HG03469 (cell line): ENCODE data around the gene FIGN.

Source experiments
- ATAC-seq: cut with Tn5 transposase; IDR thresholded peaks from one replicate; pipeline ENCODE4 v1.9.1; 2021; ENCODE audit warnings: mild to moderate bottlenecking, moderate library complexity, moderate number of reproducible peaks; ENCODE audit not compliant: unreplicated experiment

The FIGN gene

DNA sequence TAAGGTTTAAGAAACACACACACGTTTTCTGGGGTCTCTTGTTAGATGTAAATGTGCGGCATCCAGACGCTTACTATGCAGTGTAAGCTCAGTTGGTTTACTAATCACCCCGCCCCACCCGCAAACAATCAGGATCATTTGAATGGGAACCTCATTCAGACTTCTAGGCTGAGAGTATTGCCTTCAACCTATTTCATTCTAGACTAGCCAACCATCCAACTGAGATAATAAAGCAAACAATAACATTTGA is 1.3 kb upstream of the FIGN start:
- ATAC-seq = no peak

DNA sequence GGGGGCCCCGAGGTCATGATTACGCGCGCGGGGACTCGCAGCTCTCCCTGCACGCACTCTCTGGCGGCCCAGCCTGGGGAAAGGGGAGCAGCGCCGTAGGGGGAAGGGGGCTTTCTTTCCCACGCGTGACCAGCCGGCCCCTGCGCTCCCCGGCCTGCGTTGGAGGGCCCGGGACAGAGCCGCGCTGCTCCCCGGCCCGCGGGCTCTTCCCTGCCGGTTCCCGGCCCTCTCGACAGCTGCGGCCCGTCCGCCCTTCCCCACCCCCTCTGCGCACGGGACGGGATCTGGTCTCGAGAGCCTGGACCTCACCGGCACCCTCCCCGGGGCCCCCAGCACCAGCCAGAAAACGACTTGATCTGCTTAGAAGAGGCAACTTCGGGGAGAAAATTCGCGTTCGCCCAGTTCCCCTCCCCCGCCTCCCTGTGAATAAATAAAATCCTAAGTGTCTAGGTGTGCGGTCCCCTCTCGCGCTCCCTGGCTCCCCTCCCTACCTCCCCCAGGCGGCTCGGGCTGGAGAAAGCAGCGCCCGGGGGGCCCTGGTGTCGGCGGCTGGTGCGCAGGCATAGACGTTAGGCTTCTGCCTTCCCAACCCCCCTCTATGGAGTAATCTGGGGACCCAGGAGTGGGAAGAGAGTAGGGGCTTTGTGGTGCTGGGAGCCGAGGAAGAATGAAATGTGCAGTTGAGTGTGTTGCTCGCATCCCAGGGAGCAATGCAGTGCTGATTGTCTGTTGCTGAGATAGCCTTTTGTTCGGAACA is 803 bp upstream of the FIGN start:
- ATAC-seq = no peak

DNA sequence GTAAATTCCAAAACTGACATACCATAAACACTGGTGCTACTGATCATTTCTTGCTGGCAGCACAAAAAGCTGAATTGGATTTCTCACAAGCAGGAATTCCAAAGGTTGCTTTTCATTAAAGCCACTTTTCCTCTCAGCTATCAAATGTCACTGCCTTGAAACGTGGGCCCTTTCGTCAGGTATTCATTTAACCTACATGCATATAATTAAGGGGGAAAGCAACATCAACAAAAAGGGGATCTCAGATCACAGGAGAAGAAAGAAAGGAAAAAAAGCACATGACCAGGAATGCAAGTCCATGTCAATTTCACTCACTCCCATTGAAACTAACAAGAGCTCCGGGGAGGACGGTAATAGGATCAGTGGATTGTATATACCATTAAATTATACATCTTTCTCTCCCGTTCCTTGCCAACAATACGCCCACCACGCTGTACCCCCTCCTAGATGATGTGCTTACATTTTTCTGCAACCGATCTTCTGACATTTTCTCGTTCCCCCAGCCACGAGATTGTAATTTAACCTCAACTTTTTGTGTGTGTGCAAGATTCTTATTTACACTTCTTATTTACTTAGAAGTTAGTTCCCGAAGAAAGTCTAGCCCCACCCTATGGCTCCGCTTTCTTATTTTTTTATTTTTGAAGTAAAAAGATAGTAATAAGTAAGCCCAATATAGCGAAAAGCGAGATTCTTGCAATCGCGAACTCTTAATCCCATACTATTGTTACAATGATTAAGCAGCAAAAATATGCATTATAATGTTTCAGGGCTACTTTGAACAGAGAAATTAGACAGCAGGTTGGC is 725 bp downstream of the FIGN start:
- no peak for ATAC-seq

DNA sequence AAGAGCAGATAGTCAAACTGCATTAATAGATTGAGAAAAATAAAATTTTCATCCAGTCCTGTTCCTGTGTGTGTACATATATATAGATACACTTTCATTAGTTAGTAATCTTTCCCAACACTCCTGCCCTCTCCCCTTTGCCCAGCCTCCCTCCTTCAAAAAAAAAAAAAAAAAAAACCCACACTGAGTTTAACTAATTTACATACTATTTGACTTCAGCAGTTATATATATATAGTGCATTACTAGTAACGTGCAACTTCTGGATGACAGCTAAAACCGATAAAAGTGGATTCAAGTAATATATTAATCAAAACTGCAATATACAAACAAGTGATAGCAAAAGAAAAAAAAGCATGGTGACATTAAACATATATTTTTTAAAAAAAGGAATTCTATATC is 1.4 kb downstream of the FIGN start:
- no peak for ATAC-seq

DNA sequence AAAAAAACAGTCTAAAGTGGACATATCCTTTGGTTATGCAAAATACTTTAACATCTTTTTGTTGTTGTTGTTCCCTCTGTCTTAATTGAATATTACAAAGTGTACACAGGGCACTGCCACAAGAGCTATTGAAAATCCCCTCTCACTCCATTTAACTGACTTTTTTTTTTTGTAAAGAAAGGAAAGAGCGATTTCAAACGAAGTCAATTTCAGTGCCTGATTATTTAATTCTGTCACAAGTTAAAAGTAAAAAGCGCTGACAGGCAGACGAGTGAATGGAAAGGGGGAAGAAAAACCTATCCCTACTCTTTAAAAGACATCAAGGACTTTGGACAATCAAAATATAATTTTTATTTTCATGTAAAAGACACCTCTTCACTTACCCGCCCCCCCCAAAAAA is 1.9 kb downstream of the FIGN start:
- no peak for ATAC-seq

DNA sequence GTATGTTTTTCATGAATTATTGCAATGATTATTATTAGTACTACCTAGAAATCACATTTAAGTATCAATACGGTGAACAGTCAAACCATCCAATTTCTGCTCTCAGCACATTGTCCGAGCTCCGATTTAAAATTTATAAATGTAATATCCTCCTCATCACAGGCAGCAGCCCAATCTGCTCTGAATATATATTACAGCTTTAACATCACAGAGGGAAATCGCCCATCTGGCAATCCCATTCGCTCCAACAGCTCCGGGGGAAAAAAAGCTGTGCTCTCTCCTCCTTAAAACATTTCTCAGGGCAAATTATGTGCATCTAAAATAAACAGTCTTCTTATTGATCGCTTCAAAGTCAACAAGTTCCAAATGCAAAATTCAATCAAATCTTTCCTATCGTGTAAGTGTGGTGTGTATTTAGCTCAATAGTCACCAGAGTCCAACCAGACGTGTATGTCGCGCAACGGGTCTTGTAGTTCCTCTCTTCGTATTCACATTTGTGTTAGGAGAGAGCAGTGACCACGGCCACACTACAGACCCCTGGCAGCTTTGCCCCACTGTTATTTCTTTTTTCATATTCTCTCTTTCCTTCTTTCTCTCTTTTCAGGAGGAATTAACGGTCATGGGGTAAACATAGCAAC is 2.4 kb downstream of the FIGN start:
- ATAC-seq = no peak

DNA sequence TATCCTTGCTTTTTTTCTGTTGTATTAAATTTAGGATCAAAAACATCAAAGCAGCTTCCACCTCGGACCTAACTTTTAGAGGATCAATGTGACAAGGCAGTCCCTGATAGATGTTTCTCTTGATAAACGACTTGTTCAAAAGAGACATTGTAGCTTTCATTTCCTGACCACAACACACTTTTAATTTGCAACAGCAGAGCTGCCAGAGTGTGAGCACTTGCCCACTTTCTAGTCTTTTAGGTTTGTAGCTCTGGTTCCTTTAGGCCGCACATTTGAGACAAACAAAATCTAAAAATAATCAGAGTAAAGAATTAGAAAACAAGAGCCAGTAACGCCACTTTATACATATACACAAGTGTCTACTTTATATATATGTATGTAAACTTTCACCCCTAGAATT is 3.1 kb downstream of the FIGN start:
- no peak for ATAC-seq

DNA sequence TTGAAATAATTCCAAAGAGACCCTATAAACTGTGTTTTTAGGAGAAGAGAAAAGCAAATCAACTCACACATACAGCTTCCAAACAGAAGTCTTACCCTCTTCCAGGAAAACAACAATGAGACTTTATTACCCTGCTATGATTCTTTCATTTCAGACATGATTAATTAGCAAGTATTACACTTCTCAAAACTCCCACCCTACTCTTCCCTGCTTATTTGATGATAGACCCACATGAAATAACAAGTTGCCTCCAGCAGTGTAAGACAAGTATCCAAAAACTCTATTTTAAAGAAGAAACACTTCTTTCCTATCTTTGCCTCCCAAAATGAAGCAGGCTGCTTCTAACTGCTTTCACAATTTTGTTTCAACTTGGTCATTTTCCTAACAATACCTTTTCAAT is 4.1 kb downstream of the FIGN start:
- no peak for ATAC-seq

DNA sequence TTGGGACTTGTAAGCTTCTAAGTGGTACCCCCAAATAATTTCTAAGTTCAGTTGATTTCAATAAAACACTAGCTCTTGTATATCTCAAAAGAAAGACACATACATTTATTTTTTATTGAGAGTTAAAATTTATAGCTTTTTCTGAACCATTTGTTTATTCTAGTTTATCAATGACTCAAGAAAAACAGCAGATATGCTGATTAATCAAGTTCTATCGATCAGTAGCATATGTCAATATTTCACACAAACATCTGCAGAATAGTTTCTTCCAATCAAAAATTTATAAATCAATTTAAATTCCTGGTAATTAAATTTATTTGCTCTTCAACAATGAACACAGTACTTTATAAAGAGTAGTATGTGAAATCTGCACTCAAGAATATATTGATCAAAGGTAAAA is 5.3 kb downstream of the FIGN start:
- ATAC-seq = no peak

DNA sequence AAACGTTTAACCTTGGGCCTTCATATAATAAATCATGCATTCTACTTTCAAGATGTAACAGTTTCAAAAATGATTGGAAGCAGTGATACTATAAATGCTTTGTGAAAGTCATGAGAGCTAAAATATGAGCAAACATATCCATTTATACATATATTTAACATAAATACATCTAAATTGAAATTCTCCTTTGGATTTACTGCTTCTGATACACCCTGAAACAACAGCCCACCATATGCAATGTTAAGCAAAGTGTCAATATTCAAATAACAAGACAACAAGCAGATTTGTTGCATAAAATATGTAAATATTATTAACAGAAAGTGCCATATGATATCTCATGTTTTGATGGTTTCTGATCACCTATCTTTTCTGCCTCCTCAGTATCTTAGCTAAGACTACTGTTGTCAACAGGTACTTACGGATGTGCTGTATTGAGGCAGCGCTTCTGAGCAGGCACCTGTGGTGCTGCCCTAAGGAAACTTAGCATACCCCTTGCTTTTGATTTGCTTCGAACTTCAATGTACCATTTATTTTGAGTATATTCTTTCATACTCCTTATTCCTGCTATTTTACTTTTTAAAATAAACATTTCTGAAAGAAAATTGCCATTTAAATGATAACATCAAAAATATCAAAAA is 6.1 kb downstream of the FIGN start:
- no peak for ATAC-seq

DNA sequence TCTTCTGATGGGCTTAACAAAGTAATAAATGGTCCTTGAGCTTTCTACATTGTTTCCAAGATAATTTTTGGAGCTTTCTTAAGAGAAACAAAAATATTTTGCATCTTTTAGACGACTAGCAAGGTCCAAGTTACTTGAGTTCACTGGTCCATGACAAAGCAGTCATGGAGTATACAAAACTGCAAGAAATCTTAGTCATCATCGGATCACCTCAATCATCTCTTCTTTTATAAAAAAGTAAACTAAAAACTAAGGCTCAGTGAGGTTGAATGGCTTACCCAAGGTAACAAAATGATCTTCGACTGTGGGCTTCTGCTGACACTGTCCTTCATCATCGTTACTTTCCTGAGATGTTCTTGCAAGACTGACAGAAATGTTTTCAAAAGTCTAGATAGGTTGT is 11.9 kb downstream of the FIGN start:
- ATAC-seq = no peak

DNA sequence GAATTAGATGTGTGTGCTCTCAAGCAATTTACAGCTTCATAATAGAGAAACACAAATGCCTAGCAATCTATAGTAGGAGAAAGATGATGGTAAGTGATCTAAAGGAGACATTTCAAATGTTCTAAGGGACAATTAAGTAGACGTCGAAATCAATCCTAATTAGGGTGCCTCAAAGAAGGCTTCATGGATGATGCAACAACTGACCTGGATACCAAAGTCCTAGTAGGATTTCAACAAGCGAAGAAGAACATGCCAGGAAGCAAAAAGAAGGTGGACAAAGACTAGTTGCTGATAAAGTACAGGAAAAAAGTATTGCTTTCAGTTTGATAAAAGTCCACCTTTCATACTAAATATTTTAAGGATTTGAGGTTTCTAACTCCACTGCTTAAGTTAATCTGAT is 12.5 kb downstream of the FIGN start:
- no peak for ATAC-seq

DNA sequence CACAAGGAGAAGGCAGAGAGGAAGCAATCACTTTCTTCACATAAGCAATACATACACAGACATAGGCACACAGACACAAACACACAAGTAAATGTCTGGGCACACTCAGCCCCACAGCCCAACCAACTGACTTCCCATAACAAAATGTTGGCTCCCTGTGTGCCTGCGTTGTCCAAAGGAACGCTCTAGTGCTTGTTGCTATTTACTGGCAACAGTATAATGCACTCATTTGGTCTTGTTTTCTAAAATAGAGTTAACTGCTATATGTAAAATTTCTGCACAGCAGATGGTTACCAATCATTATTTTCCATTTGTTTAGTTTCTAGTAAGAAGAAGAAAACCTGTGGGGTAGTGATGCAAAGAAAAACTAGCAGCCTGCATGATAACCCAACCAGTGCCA is 16.5 kb downstream of the FIGN start:
- no peak for ATAC-seq

DNA sequence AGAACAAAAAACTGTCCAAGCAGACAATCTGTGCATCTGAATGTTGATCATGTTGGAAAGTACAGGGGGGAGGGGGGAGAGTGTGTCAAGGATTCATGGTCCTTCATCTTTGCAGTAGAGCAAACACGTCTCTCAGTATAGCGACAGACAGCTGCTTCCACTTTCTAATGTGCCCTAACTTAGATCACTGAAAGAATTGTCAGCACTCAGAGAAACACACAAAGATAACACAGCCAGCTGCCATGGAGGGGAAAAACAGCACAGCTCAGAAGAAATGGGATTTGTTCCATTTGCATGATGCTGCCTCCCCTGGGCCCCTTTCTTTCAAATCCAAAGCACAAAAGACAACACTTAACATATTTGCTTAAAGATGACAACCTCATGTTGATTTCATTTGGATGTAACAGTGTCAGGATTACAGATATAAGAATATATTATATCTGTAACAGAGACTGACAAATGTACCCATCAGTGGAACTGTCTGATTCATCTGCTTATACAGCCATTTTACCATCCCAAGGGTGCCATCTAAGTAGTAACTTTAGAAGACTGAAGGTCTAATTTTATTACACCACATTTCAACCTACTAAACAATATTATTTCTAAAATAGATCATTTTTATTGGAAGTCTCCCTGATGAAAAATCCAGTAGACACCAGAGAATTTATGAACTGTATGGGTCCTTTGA is 17.7 kb downstream of the FIGN start:
- ATAC-seq = no peak

DNA sequence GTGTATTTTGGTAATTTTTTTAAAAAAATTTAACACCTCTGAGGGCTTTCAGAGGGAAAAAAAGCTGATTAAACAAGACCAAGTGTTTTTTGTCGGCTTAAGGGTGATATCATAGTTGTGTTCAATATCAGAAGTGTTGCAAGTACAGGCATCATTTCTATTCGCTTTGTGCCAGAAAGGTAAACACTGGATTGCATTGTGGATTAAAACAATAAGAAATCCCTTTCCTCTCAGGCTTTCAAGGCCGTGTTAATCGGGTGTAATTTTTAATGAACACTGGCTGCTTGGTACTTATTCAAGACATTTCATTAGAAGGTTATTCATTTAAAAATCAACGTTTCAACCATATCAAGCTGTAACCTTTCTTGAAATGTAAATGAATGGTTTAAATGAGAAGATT is 18.3 kb downstream of the FIGN start:
- ATAC-seq = no peak

DNA sequence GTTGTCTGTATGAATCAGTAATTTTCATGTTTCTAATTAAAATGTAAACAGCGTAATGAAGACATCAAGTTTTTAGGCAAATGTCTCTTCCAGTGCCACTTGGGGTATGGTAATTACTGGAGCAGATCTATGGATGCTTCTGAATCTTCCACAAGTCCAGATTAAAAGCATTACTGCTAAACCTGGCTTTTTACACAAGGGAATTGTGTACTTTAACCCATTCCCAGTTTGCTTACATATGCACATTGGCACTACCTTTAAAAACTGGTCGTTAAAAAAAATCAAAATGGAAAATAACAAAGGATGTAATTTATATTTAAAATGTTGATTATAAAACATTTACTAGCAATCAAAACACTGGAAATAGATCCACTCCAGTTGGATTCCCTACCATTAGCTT is 19.7 kb downstream of the FIGN start:
- no peak for ATAC-seq

DNA sequence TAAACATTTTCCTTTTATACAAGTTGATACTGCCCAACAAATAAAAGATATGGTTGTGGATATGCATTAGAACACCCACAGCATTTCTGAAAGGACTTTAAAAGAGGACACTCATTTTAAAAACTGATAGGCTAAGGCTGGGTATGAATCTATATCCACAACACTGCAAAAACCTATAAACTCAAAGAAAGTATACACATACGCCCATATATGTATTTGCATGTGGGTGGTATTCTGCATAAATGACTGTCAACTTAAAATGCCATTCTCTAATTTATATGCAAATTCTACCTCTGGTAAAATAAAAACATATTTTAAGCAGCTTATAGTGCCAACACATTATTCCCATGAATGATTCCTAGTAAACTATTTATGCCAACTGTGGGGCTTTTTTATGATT is 20.1 kb downstream of the FIGN start:
- no peak for ATAC-seq

DNA sequence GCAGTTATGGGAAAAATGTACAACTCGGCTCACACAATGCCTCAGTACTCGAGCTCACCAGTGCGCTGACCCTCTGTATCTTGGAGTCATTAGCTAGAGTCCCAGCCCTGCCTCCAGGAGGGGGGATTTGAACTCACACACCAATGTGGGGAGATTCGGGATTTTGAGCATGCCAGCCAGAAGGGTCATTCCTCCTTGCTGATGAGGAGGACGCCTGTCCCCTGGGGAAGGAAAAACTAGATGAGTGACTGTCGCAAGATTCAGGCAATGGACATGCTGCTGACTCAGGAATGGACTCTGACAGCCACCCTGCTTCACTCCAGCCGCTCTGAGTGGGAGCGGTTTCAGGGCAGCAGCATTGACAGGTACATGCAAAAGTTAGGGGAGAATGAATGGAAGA is 20.6 kb downstream of the FIGN start:
- no peak for ATAC-seq

DNA sequence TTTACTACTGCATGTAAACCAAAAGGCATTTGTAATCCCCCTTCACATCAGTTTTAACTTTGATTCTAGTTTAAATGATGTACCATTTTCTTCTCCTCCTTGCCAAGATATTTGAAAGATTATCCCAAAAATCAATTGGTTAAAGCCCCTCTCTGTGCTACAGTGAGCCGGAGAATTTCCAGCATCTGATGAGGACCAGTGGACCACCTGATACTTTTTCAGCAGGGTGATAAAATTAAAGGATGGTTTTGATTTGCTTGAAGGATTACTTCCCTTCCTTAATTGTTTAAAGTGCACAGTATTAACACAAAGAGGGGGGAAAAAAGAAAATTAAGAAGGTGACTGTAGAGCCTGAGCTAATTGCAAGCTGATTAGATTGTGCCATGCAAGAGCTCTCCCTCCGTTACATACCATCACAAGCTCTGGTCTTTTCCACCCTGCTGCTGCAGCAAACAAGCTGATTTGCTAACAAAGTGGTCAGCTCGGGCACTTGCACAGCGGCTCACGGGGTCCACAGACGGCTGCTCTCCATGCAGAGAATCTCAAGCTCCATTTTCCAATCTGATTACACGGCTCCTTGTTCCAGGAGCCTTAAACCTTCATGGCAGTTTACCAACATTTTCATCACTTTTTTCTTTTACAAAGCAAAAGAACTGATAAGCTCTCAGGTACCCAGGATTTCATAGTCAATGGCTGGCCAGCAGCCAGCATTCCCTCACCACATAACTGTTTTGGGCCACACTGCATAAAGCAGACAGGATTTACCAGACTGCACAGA is 22.1 kb downstream of the FIGN start:
- no peak for ATAC-seq

DNA sequence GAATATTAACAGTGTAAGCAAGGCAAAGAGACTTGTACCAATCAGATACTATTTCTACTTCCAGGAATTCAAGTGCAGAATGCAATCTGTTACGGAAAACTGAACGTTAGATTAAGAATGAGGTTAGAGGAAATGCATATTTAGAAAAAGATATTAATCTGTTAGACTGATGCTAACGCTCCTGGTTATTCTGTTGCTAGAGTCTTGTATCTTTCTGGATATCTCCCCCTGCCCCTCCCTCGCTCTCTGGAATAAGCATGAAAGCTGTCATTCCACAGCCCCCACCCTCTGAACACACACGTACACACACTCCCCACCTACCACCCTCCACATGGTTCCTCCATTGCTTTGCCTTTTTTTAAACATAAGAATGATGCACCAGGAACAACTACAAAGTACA is 24.1 kb downstream of the FIGN start:
- no peak for ATAC-seq

DNA sequence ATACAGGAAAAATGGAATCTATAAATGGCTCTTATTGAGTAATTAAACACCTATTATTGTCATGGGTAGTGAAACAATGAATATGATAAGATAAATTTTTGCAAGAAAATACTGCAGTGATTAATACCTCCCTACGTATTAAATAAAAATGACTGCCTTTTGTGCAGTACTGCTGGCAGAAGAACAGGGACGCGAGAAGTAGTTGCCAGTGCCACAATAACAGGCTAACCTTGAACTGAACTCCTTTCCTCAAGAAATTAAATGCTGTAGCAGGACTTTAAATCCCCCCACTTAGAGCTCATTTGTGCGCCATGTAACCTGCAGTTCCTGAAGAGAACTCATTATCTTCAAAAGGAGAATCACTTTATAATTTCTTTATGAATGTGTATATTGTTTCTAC is 24.6 kb downstream of the FIGN start:
- no peak for ATAC-seq
